ENCODE measurements around the gene ZNF232.

The ZNF232 gene

GRCh38 chr17:5068236-5068635 lies 43.4 kb downstream of the ZNF232 start:
- TF ChIP-seq YY1 (IDR thresholded peaks at IDR 0.05; ENCODE audit: low read depth) (no peak), EP300 (IDR thresholded peaks at IDR 0.05; ENCODE audit: borderline replicate concordance) (no peak), TEAD4 (IDR thresholded peaks at IDR 0.05) (no peak), FOXM1 (IDR thresholded peaks at IDR 0.05; ENCODE audit: borderline replicate concordance, low read depth) (no peak), NFIC (IDR thresholded peaks at IDR 0.05) (no peak), ZBTB7A (IDR thresholded peaks at IDR 0.05; ENCODE audit: low read depth) (no peak), RAD21 (IDR thresholded peaks at IDR 0.05; ENCODE audit: low read depth) (no peak), MAX (IDR thresholded peaks at IDR 0.05) (no peak), EGR1 (IDR thresholded peaks at IDR 0.05) (no peak), CREB1 (IDR thresholded peaks at IDR 0.05; ENCODE audit: low read depth) (no peak), CEBPB (IDR thresholded peaks at IDR 0.05) (no peak), REST (IDR thresholded peaks at IDR 0.05; ENCODE audit: low read depth) (no peak), USF1 (IDR thresholded peaks at IDR 0.05) (no peak), TCF12 (IDR thresholded peaks at IDR 0.05; ENCODE audit: low read depth) (no peak), TAF1 (IDR thresholded peaks at IDR 0.05; ENCODE audit: low read depth) (no peak)

DNA sequence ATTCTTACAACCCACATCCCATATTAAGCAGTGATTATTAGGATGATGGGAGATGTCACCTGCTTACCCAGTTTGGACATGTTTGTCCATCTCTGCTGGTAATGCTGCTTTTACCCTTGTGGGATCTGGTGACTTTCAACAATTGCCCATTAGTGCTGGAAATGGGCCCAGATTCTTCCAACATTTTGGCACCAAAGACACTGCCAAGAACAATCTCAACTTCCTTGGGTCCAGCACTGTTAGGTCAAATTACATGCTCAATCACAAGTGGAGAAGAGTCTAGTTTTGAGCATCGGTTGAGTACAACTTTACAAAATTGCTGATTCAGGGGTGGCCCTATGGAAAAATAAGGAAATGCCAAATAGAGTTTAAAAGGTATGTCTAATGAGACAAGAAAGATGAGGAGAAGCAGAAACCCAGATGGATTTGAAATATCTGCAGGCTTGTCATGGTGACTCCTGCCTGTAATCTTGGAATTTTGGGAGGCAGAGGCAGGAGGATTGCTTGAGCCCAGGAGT lies 46.4 kb downstream of the ZNF232 start:
- TF ChIP-seq NFIC (IDR thresholded peaks at IDR 0.05) (peak; percentile 77), TCF12 (IDR thresholded peaks at IDR 0.05; ENCODE audit: low read depth) (no peak), YY1 (IDR thresholded peaks at IDR 0.05; ENCODE audit: low read depth) (no peak)

Measured in Ishikawa (cell line).